ENCODE data around the gene CLEC2L.

- no peak for TF ChIP-seq CTCF (IDR thresholded peaks at IDR 0.05)
- no peak for TF ChIP-seq POLR2A (IDR thresholded peaks at IDR 0.05)
These were observed 12.2 kb upstream of the CLEC2L start for GRCh38 chr7:139511315-139511714.

All from breast epithelium (tissue), 3 donors.